HG02943 (cell line): Measurements from ENCODE around the gene BCAR1.
"Not testable (repeated sequence)": the region's sequence is repeated elsewhere in the genome, so short reads cannot be mapped to it uniquely, and the experiment has no call there.

Experiments
- ATAC-seq: cut with Tn5 transposase; IDR thresholded peaks from one replicate; pipeline ENCODE4 v1.9.1; 2021; ENCODE audit warnings: mild to moderate bottlenecking, low read depth, moderate library complexity; ENCODE audit not compliant: unreplicated experiment

Gene BCAR1

GRCh38 chr16:75243667-75244224 lies 7.7 kb downstream of the BCAR1 start:
- no peak for ATAC-seq

- ATAC-seq = not testable (repeated sequence)
These were observed 8.9 kb downstream of the BCAR1 start for GRCh38 chr16:75242436-75243078.

GRCh38 chr16:75241955-75242354 lies 9.5 kb downstream of the BCAR1 start:
- no peak for ATAC-seq

GRCh38 chr16:75241412-75241811 lies 10.0 kb downstream of the BCAR1 start:
- no peak for ATAC-seq

- ATAC-seq = not testable (repeated sequence)
These were observed 10.8 kb downstream of the BCAR1 start for GRCh38 chr16:75240633-75241032.

- ATAC-seq = no peak
These were observed 11.8 kb downstream of the BCAR1 start for GRCh38 chr16:75239542-75240122.

GRCh38 chr16:75238853-75239541 lies 12.4 kb downstream of the BCAR1 start:
- no peak for ATAC-seq

- no peak for ATAC-seq
These were observed 13.1 kb downstream of the BCAR1 start for GRCh38 chr16:75238132-75238852.

GRCh38 chr16:75237398-75238131 lies 13.9 kb downstream of the BCAR1 start:
- no peak for ATAC-seq

- no peak for ATAC-seq
These were observed 14.6 kb downstream of the BCAR1 start for GRCh38 chr16:75236736-75237397.

- no peak for ATAC-seq
These were observed 15.2 kb downstream of the BCAR1 start for GRCh38 chr16:75236232-75236631.

- no peak for ATAC-seq
These were observed 15.7 kb downstream of the BCAR1 start for GRCh38 chr16:75235721-75236193.

GRCh38 chr16:75234856-75235696 lies 16.3 kb downstream of the BCAR1 start:
- no peak for ATAC-seq

- no peak for ATAC-seq
These were observed 17.8 kb downstream of the BCAR1 start for GRCh38 chr16:75233611-75233938.

- ATAC-seq = no peak
These were observed 19.9 kb downstream of the BCAR1 start for GRCh38 chr16:75231570-75231969.

- no peak for ATAC-seq
These were observed 20.8 kb downstream of the BCAR1 start for GRCh38 chr16:75230471-75231110.

- ATAC-seq = no peak
These were observed 22.0 kb downstream of the BCAR1 start for GRCh38 chr16:75229172-75230031.
